Activated T-helper 1 cell treated with anti-CD3 and anti-CD28 coated beads, Interleukin-12 subunit alpha, Interleukin-12 subunit beta, Interleukin-2, Interleukin-4 antibody, amounts not matched to agents 30 ng/mL and 10 ng/mL and 1 ng/mL, durations not matched to agents 14 hours and 24 hours and 36 hours (primary cell): Measurements from ENCODE around the gene OR4C46. TPM values are rescaled to one million over a fixed set of nuclear protein-coding genes. Genes with fewer than 3 reads are reported as not detected.
"Not testable (repeated sequence)": the region's sequence is repeated elsewhere in the genome, so short reads cannot be mapped to it uniquely, and the experiment has no call there.

Source experiments
- DNase-seq: peaks from one replicate; pipeline ENCODE4 v3.0.0; 2021; ENCODE audit warnings: low spot score
- H3K27ac Mint-ChIP-seq: one replicate; pipeline ENCODE4 v1.8.0; 2021; ENCODE audit warnings: mild to moderate bottlenecking, mixed read lengths
- H3K27me3 Mint-ChIP-seq: one replicate; pipeline ENCODE4 v1.8.0; 2022; ENCODE audit warnings: mild to moderate bottlenecking, moderate library complexity, mixed read lengths; ENCODE audit not compliant: insufficient read depth
- H3K36me3 Mint-ChIP-seq: one replicate; pipeline ENCODE4 v1.8.0; 2021; ENCODE audit warnings: low read depth, mixed read lengths
- H3K4me1 Mint-ChIP-seq: one replicate; pipeline ENCODE4 v1.8.0; 2021; ENCODE audit warnings: low read depth, mixed read lengths
- H3K4me3 Mint-ChIP-seq: one replicate; pipeline ENCODE4 v1.8.0; 2021; ENCODE audit warnings: mild to moderate bottlenecking, moderate library complexity, mixed read lengths
- H3K9me3 Mint-ChIP-seq: one replicate; pipeline ENCODE4 v1.8.0; 2021; ENCODE audit warnings: mixed read lengths
- intact Hi-C: fragments of 100-400 bp; cut with micrococcal nuclease; formaldehyde crosslinking; loops from one replicate; pipeline ENCODE4 v1.15.1; 2024
- total RNA-seq: library from RNA; stranded (reverse); gene quantifications from 2 replicates; pipeline ENCODE4 v1.2.3, GENCODE V29; 2022

Gene OR4C46
- not detected in 2 replicates for total RNA-seq

DNA sequence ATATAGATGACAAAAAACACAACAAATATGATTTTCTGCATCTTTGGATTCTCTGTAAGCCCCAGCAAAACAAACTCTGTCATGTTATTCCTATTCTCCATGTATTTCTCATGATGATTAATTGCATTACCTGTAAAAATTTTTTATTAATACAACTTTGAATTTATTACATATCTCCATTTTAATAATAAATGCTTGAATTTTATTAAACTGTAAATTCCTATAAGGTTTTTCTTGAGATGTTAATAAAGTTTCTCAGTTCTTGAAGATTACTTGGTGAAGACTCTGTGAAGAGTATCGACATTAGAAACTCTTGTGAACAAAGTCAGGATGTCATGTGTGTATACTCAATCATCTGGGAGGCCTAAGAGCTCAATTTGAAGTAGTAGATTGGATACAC is at the start of gene OR4C46:
TSS of gene OR4C46 (minus strand) at position 101 of the 400 bp plus-strand sequence. CDS start at position 101, 0 bp downstream.
- intact Hi-C loops = no loop called here
- no peaks in the 10 kb centered on the region for H3K27me3 Mint-ChIP-seq

DNA sequence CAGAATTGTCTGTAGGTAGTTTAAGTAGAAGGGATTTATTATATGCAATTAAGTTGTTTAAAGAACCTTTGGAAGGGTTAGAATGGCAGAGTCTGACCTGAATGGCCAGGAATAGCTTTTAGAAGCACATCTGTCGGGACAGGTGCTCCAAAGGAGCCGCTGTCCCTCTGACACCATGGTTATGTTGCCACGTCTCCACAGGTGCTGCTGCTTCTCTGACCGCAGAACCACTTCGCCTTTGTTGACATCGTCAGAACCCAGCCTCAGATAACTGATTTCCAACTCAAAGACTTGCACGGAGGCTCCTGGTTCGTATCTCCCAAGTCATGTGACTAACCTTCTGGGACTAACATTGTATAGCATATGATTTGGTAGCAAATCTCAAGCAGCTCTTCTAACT is 41.8 kb upstream of the OR4C46 start:
- intact Hi-C loops, H3K27me3 Mint-ChIP-seq, H3K36me3 Mint-ChIP-seq, DNase-seq, H3K4me1 Mint-ChIP-seq, H3K27ac Mint-ChIP-seq, H3K4me3 Mint-ChIP-seq: not testable (repeated sequence)
- peaks cover 37% of the 10 kb centered on the region for H3K9me3 Mint-ChIP-seq

More for the DNA sequence above, at the start of gene OR4C46:
- H3K4me3 Mint-ChIP-seq = no peak within 1 kb of the TSS
- no peaks in the 10 kb centered on the region for H3K36me3 Mint-ChIP-seq
- peaks cover 39% of the 10 kb centered on the region for H3K9me3 Mint-ChIP-seq
- no peak within 1 kb of the TSS for H3K27ac Mint-ChIP-seq
- H3K4me1 Mint-ChIP-seq = no peaks in the 10 kb centered on the region
- no peak for DNase-seq

DNA sequence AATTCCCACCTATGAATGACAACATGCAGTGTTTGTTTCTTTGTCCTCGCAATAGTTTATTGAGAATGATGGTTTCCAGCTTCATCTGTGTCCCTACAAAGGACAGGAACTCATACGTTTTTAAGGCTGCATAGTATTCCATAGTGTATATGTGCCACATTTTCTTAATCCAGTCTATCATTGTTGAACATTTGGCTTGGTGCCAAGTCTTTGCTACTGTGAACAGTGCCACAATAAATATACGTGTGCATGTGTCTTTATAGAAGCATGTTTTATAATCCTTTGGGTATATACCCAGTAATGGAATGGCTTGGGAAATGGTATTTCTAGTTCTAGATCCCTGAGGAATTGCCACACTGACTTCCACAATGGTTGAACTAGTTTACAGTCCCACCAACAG is 42.4 kb downstream of the OR4C46 start:
- peaks cover 68% of the 10 kb centered on the region for H3K9me3 Mint-ChIP-seq

DNA sequence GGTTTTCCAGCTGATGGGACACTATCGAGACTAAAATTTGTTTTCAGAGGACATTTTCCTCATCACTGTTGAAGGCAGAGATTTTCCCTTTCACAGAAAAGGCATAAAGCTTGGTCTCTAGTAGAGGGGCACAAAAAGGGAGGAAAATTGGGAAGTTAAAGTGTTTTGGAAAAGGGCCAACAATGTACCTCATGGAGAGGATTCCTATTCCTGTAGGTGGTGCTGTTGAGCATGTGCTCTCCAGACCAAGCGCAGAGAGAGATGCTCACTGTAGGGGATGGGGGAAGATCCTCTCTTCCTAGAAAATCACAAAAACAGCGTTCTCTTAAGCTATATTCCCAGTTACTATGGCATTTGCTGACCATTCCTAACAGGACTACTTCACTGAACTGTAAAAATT is 44.9 kb downstream of the OR4C46 start:
- no peaks in the 10 kb centered on the region for H3K36me3 Mint-ChIP-seq
- peaks cover 52% of the 10 kb centered on the region for H3K9me3 Mint-ChIP-seq
- H3K27ac Mint-ChIP-seq = no peak overlapping the region

More for the DNA sequence above, 42.4 kb downstream of the OR4C46 start:
- H3K4me1 Mint-ChIP-seq, intact Hi-C loops, H3K27ac Mint-ChIP-seq, H3K4me3 Mint-ChIP-seq, H3K36me3 Mint-ChIP-seq, DNase-seq, H3K27me3 Mint-ChIP-seq: not testable (repeated sequence)

DNA sequence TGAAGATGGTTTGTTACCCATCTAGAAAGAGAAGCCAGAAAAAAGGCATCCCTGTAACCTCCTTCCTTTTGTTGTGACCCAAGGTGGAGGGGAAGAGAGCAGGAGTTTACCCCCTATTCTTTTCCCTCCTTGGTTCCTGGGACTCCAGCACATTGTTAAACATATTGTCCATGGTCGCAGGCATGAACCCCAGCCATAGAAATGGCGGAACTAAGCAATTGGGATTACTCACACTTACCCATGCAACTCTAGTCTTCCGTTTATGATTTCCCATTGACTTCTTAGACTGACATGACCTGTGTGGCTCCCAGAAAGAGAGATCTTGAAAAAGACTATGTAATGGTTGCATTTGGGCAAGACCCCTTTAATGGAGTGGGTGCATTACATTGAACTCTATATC is 45.4 kb downstream of the OR4C46 start:
- no peaks in the 10 kb centered on the region for H3K36me3 Mint-ChIP-seq
- no peak overlapping the region for H3K27ac Mint-ChIP-seq
- H3K4me3 Mint-ChIP-seq = no peak overlapping the region
- no peaks in the 10 kb centered on the region for H3K27me3 Mint-ChIP-seq
- intact Hi-C loops = no loop called here
- no peak for DNase-seq
- no peaks in the 10 kb centered on the region for H3K4me1 Mint-ChIP-seq
- peaks cover 54% of the 10 kb centered on the region for H3K9me3 Mint-ChIP-seq

More for the DNA sequence above, 44.9 kb downstream of the OR4C46 start:
- no peaks in the 10 kb centered on the region for H3K27me3 Mint-ChIP-seq
- intact Hi-C loops = no loop called here
- no peaks in the 10 kb centered on the region for H3K4me1 Mint-ChIP-seq
- H3K4me3 Mint-ChIP-seq = no peak overlapping the region
- no peak for DNase-seq

Other genes starting within 250 kb of the OR4C46 start
- not detected in 2 replicates for gene OR4A5, start 102.8 kb upstream of the OR4C46 start, total RNA-seq